ENCODE results near the gene C10orf90.

C10orf90 gene

DNA sequence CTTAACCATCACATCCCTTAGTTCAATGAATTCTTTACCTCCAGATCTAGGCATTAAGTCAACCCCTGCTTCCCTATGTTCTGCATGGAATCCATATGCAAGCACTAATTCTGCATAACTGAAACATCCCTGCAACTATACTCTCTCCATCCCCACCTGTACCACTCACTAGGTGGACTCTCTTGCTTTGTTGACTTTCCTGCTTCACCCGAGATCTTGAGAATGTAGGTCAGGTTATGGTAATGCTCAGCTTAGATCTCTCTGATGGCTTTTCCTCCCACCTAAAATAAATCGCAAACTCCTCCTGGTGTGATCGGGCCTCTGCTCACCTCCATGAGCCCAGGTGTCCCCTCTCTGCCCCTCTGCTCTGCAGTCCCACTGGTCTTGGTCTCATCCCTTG is 189.8 kb downstream of the C10orf90 start (continued):
- TF ChIP-seq, protein P1, sequence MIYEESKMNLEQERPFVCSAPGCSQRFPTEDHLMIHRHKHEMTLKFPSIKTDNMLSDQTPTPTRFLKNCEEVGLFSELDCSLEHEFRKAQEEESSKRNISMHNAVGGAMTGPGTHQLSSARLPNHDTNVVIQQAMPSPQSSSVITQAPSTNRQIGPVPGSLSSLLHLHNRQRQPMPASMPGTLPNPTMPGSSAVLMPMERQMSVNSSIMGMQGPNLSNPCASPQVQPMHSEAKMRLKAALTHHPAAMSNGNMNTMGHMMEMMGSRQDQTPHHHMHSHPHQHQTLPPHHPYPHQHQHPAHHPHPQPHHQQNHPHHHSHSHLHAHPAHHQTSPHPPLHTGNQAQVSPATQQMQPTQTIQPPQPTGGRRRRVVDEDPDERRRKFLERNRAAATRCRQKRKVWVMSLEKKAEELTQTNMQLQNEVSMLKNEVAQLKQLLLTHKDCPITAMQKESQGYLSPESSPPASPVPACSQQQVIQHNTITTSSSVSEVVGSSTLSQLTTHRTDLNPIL (CRISPR knock-in tag; IDR thresholded peaks at IDR 0.05; ENCODE audit: low read depth): no peak
- TF ChIP-seq ZNF70 (CRISPR knock-in tag; IDR thresholded peaks at IDR 0.05) (no peak), TOX (CRISPR knock-in tag; IDR thresholded peaks at IDR 0.05; ENCODE audit: borderline replicate concordance) (no peak), ARNTL (CRISPR knock-in tag; IDR thresholded peaks at IDR 0.05; ENCODE audit: borderline replicate concordance, low read depth) (no peak), RARB (CRISPR knock-in tag; IDR thresholded peaks at IDR 0.05) (no peak)
- TF ChIP-seq, protein P2, sequence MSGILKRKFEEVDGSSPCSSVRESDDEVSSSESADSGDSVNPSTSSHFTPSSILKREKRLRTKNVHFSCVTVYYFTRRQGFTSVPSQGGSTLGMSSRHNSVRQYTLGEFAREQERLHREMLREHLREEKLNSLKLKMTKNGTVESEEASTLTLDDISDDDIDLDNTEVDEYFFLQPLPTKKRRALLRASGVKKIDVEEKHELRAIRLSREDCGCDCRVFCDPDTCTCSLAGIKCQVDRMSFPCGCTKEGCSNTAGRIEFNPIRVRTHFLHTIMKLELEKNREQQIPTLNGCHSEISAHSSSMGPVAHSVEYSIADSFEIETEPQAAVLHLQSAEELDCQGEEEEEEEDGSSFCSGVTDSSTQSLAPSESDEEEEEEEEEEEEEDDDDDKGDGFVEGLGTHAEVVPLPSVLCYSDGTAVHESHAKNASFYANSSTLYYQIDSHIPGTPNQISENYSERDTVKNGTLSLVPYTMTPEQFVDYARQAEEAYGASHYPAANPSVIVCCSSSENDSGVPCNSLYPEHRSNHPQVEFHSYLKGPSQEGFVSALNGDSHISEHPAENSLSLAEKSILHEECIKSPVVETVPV (CRISPR knock-in tag; IDR thresholded peaks at IDR 0.05): no peak

DNA sequence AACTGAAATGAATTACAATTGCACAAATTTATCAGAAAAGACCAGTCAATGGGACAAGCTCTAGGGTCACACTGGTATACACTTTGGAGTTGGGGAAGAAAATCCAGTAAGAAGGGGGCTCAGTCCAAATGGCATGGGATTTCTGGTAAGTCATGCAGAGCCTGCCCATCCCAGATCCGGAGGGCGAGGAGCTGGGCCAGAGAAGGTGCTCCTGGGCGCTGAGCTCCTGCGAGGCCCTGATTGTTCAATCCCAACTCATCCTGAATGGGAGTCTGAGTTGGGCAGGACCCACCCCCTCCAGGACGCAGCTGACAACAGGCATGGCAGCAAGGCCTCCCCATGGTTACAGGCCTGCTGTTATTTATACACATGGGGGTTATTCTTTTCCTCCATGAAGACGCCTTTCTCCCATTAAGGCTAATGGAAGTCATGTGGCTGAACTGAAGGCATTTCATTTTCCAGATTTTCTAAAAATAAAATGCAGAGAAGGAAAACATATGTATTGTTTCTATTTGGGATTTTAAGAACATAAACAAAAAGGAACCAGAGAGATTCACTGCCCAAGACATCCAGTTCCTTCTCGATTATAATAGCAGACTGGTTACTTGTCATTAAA is 191.1 kb downstream of the C10orf90 start:
- no peak for ATAC-seq
- TF ChIP-seq ZNF565 (CRISPR knock-in tag; conservative IDR thresholded peaks at IDR 0.05; ENCODE audit: low read depth) (no peak), CSDC2 (CRISPR knock-in tag; IDR thresholded peaks at IDR 0.05) (no peak), BACH2 (CRISPR knock-in tag; IDR thresholded peaks at IDR 0.05; ENCODE audit: borderline replicate concordance) (no peak), ZNF8 (CRISPR knock-in tag; IDR thresholded peaks at IDR 0.05) (no peak)
- TF ChIP-seq, protein P3, sequence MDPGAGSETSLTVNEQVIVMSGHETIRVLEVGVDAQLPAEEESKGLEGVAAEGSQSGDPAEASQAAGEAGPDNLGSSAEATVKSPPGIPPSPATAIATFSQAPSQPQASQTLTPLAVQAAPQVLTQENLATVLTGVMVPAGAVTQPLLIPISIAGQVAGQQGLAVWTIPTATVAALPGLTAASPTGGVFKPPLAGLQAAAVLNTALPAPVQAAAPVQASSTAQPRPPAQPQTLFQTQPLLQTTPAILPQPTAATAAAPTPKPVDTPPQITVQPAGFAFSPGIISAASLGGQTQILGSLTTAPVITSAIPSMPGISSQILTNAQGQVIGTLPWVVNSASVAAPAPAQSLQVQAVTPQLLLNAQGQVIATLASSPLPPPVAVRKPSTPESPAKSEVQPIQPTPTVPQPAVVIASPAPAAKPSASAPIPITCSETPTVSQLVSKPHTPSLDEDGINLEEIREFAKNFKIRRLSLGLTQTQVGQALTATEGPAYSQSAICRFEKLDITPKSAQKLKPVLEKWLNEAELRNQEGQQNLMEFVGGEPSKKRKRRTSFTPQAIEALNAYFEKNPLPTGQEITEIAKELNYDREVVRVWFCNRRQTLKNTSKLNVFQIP (CRISPR knock-in tag; IDR thresholded peaks at IDR 0.05; ENCODE audit: borderline replicate concordance, low read depth): no peak
- TF ChIP-seq, protein P4, sequence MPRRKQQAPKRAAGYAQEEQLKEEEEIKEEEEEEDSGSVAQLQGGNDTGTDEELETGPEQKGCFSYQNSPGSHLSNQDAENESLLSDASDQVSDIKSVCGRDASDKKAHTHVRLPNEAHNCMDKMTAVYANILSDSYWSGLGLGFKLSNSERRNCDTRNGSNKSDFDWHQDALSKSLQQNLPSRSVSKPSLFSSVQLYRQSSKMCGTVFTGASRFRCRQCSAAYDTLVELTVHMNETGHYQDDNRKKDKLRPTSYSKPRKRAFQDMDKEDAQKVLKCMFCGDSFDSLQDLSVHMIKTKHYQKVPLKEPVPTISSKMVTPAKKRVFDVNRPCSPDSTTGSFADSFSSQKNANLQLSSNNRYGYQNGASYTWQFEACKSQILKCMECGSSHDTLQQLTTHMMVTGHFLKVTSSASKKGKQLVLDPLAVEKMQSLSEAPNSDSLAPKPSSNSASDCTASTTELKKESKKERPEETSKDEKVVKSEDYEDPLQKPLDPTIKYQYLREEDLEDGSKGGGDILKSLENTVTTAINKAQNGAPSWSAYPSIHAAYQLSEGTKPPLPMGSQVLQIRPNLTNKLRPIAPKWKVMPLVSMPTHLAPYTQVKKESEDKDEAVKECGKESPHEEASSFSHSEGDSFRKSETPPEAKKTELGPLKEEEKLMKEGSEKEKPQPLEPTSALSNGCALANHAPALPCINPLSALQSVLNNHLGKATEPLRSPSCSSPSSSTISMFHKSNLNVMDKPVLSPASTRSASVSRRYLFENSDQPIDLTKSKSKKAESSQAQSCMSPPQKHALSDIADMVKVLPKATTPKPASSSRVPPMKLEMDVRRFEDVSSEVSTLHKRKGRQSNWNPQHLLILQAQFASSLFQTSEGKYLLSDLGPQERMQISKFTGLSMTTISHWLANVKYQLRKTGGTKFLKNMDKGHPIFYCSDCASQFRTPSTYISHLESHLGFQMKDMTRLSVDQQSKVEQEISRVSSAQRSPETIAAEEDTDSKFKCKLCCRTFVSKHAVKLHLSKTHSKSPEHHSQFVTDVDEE (CRISPR knock-in tag; IDR thresholded peaks at IDR 0.05): no peak

DNA sequence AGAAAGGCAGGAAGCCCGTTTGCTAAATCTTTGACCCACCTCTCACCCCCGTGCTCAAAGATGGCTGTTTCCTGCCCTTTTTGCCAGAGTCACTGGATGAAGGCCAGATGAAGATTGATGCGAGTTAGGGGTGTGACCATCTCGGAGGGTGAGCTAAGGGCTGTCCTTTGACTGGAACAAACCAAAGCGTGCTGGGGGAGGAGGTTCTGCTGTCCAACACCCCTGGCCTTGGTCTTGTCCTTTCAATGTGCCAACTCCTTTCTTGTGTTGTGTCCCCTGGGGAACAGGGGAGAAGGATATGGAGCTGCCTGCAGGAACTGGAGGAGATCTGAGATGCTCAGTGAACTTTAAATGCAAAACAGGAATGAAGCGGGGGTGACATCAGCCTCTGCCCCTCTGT is 191.9 kb downstream of the C10orf90 start:
- TF ChIP-seq GLIS3 (CRISPR knock-in tag; IDR thresholded peaks at IDR 0.05): no peak
- TF ChIP-seq ARNTL (CRISPR knock-in tag; IDR thresholded peaks at IDR 0.05; ENCODE audit: borderline replicate concordance, low read depth): no peak
- TF ChIP-seq TCF4 (CRISPR knock-in tag; IDR thresholded peaks at IDR 0.05; ENCODE audit: borderline replicate concordance): no peak
- TF ChIP-seq TOX (CRISPR knock-in tag; IDR thresholded peaks at IDR 0.05; ENCODE audit: borderline replicate concordance): no peak
- TF ChIP-seq ZFP3 (CRISPR knock-in tag; IDR thresholded peaks at IDR 0.05): no peak
- no peak for TF ChIP-seq SNAI2 (CRISPR knock-in tag; IDR thresholded peaks at IDR 0.05)
- TF ChIP-seq, protein P5, sequence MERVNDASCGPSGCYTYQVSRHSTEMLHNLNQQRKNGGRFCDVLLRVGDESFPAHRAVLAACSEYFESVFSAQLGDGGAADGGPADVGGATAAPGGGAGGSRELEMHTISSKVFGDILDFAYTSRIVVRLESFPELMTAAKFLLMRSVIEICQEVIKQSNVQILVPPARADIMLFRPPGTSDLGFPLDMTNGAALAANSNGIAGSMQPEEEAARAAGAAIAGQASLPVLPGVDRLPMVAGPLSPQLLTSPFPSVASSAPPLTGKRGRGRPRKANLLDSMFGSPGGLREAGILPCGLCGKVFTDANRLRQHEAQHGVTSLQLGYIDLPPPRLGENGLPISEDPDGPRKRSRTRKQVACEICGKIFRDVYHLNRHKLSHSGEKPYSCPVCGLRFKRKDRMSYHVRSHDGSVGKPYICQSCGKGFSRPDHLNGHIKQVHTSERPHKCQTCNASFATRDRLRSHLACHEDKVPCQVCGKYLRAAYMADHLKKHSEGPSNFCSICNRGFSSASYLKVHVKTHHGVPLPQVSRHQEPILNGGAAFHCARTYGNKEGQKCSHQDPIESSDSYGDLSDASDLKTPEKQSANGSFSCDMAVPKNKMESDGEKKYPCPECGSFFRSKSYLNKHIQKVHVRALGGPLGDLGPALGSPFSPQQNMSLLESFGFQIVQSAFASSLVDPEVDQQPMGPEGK (CRISPR knock-in tag; IDR thresholded peaks at IDR 0.05; ENCODE audit: borderline replicate concordance): no peak
- no peak for TF ChIP-seq ISL1 (CRISPR knock-in tag; IDR thresholded peaks at IDR 0.05)
- TF ChIP-seq ZNF565 (CRISPR knock-in tag; conservative IDR thresholded peaks at IDR 0.05; ENCODE audit: low read depth): no peak
- no peak for TF ChIP-seq ZC3H10 (CRISPR knock-in tag; IDR thresholded peaks at IDR 0.05)
- no peak for TF ChIP-seq OSR1 (CRISPR knock-in tag; IDR thresholded peaks at IDR 0.05)
- no peak for TF ChIP-seq RARB (CRISPR knock-in tag; IDR thresholded peaks at IDR 0.05)
- TF ChIP-seq PPARA (CRISPR knock-in tag; IDR thresholded peaks at IDR 0.05; ENCODE audit: borderline replicate concordance): no peak
- TF ChIP-seq BACH2 (CRISPR knock-in tag; IDR thresholded peaks at IDR 0.05; ENCODE audit: borderline replicate concordance): no peak
- no peak for TF ChIP-seq ZNF8 (CRISPR knock-in tag; IDR thresholded peaks at IDR 0.05)
- no peak for TF ChIP-seq ZFP30 (CRISPR knock-in tag; IDR thresholded peaks at IDR 0.05)
- TF ChIP-seq ZNF70 (CRISPR knock-in tag; IDR thresholded peaks at IDR 0.05): no peak
- TF ChIP-seq, protein P1 (CRISPR knock-in tag; IDR thresholded peaks at IDR 0.05; ENCODE audit: low read depth): no peak
- TF ChIP-seq, protein P2 (CRISPR knock-in tag; IDR thresholded peaks at IDR 0.05): no peak
- ATAC-seq: no peak
